ENCODE results near the gene RBBP5. TPM values are rescaled to one million over a fixed set of nuclear protein-coding genes. Genes with fewer than 3 reads are reported as not detected.

Gene RBBP5
- total RNA-seq, 4 donors from 2014 or later, result 12.8 to 21.5 (median 19.0) TPM

DNA sequence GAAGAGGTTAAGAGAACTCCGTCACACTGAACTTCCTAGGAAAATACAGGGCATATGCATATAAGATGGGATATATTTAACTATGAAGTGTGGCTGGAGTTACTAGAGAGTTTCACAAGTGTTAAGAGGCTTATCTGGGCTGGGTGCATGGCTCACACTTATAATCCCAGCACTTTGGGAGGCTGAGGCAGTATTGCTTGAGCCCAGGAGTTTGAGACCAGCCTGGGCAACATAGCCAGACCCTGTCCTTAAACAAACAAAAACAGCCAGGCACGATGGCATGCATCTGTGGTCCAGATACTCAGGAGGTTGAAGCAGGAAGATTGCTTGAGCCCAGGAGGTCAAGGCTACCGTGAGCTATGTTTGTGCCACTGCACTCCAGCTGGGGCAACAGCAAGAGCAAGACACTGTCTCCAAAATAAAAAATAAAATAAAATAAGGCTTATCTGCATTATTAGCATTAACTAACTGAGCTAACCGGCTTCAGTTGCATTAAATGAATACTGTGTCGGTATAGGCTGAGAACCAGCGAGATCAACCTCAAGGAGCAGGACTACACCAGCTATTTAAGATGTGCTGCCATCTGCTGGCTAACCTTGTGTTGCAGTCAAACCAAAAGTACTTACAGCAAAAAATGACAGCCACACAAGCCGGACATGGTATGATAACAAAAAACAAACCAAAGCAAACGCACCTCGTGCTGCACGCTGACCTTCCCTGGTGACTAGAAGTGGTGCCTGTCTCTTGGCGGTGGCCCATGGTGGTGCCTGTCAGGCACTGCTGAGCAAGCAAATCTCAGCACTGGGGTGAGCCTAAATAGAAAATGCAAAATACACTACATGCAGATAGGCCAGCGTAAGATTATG is 19.7 kb upstream of the RBBP5 start:
- H3K36me3 ChIP-seq, result peaks cover 7% of the 10 kb centered on the region
- H3K27ac ChIP-seq, result no peak overlapping the region
- H3K4me1 ChIP-seq, result peaks cover 7% of the 10 kb centered on the region
- no peaks in the 10 kb centered on the region for H3K9me3 ChIP-seq
- TF ChIP-seq POLR2AphosphoS5 (IDR thresholded peaks at IDR 0.05), result no peak
- TF ChIP-seq, protein P1, sequence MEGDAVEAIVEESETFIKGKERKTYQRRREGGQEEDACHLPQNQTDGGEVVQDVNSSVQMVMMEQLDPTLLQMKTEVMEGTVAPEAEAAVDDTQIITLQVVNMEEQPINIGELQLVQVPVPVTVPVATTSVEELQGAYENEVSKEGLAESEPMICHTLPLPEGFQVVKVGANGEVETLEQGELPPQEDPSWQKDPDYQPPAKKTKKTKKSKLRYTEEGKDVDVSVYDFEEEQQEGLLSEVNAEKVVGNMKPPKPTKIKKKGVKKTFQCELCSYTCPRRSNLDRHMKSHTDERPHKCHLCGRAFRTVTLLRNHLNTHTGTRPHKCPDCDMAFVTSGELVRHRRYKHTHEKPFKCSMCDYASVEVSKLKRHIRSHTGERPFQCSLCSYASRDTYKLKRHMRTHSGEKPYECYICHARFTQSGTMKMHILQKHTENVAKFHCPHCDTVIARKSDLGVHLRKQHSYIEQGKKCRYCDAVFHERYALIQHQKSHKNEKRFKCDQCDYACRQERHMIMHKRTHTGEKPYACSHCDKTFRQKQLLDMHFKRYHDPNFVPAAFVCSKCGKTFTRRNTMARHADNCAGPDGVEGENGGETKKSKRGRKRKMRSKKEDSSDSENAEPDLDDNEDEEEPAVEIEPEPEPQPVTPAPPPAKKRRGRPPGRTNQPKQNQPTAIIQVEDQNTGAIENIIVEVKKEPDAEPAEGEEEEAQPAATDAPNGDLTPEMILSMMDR (IDR thresholded peaks at IDR 0.05), result peak; percentile 60 to 82
- TF ChIP-seq POLR2A (IDR thresholded peaks at IDR 0.05), result no peak
- TF ChIP-seq EP300 (IDR thresholded peaks at IDR 0.05), result no peak
- DNase-seq (ENCODE audit: low spot score in 2 of 2), result peak; percentile 80 to 87
- H3K4me3 ChIP-seq, result no peak overlapping the region
- WGBS, result 19% methylated on average over 12 of the region's 12 CpGs
- H3K27me3 ChIP-seq, result no peaks in the 10 kb centered on the region

DNA sequence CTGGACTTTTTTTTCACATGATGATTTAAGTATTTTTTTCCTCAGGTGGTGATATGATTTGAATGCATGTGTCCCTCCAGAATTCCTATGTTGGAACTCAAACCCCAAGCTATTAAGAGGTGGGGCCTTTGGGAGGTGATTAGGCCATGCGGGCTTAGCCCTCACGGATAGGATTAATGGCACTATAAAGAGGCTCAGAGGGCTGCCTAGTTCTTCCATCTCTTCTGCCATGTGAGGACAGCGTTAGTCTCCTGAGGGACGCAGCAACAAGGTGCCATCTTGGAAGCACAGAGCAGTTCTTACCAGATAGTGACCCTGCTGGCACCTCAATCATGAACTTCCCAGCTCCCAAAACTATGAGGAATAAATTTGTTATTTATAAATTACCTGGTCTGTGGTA is 18.3 kb upstream of the RBBP5 start:
- Histone ChIP-seq H3K27me3 (no peaks in the 10 kb centered on the region), H3K27ac (no peak overlapping the region), H3K9me3 (no peaks in the 10 kb centered on the region), H3K36me3 (no peaks in the 10 kb centered on the region), H3K4me1 (peaks cover 7% of the 10 kb centered on the region), H3K4me3 (no peak overlapping the region)
- DNase-seq (ENCODE audit: low spot score in 2 of 2), result no peak
- no peak for TF ChIP-seq POLR2AphosphoS5 (IDR thresholded peaks at IDR 0.05)
- TF ChIP-seq, protein P1 (IDR thresholded peaks at IDR 0.05), result no peak
- TF ChIP-seq EP300 (IDR thresholded peaks at IDR 0.05), result no peak
- no peak for TF ChIP-seq POLR2A (IDR thresholded peaks at IDR 0.05)
- WGBS, result 83% methylated on average over 4 of the region's 4 CpGs

DNA sequence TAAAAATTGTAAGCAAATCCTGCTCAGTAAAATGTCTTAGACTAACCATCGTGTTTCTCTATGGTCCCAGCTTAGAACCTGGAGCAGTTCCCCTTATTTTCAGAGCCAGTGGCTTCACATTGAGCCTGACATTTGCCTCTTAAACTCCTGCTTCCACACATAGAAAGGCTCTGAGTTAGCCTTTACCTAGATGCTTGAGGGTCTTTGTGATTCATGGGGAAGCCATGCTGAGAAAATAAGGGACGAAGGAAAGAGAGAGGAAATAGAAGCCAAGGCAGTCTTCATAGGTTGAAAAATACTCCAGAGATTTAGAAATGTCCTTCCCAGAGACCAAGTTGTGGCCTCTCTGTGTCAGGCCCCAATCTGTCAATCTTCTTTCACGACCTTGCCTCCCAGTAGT is 16.1 kb upstream of the RBBP5 start:
- no peak overlapping the region for H3K27ac ChIP-seq
- H3K36me3 ChIP-seq, result no peaks in the 10 kb centered on the region
- 83% methylated on average over 3 of the region's 3 CpGs for WGBS
- peaks cover 7% of the 10 kb centered on the region for H3K4me1 ChIP-seq
- no peaks in the 10 kb centered on the region for H3K9me3 ChIP-seq
- no peak for DNase-seq (ENCODE audit: low spot score in 2 of 2)
- TF ChIP-seq EP300 (IDR thresholded peaks at IDR 0.05), result no peak
- no peak for TF ChIP-seq POLR2A (IDR thresholded peaks at IDR 0.05)
- no peak for TF ChIP-seq POLR2AphosphoS5 (IDR thresholded peaks at IDR 0.05)
- TF ChIP-seq, protein P1 (IDR thresholded peaks at IDR 0.05), result no peak
- H3K27me3 ChIP-seq, result no peaks in the 10 kb centered on the region
- H3K4me3 ChIP-seq, result no peak overlapping the region

DNA sequence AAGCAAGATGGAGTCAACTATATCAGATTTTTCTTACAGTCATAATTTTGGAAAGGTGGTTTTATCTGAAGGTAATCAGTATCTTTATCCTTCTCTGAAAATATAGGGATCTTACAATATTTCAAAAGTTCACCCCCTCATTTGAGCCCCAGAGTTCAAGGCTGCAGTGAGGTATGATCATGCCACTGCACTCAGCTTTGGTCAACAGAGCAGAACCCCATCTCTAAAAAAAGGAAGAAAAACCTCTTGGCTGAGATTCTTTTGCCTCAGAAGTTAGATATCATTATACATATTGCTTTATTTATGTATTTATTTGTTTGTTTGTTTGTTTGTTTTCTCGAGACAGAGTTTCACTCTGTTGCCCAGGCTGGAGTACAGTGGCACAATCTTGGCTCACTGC is 11.5 kb upstream of the RBBP5 start:
- Histone ChIP-seq H3K27me3 (no peaks in the 10 kb centered on the region), H3K4me1 (no peaks in the 10 kb centered on the region), H3K36me3 (no peaks in the 10 kb centered on the region), H3K9me3 (no peaks in the 10 kb centered on the region), H3K4me3 (no peak overlapping the region), H3K27ac (no peak overlapping the region)
- no peak for DNase-seq (ENCODE audit: low spot score in 2 of 2)
- TF ChIP-seq POLR2AphosphoS5 (IDR thresholded peaks at IDR 0.05) (no peak), POLR2A (IDR thresholded peaks at IDR 0.05) (no peak), EP300 (IDR thresholded peaks at IDR 0.05) (no peak)
- TF ChIP-seq, protein P1 (IDR thresholded peaks at IDR 0.05), result no peak
- WGBS, result 90% methylated on average over 1 of the region's 1 CpG

DNA sequence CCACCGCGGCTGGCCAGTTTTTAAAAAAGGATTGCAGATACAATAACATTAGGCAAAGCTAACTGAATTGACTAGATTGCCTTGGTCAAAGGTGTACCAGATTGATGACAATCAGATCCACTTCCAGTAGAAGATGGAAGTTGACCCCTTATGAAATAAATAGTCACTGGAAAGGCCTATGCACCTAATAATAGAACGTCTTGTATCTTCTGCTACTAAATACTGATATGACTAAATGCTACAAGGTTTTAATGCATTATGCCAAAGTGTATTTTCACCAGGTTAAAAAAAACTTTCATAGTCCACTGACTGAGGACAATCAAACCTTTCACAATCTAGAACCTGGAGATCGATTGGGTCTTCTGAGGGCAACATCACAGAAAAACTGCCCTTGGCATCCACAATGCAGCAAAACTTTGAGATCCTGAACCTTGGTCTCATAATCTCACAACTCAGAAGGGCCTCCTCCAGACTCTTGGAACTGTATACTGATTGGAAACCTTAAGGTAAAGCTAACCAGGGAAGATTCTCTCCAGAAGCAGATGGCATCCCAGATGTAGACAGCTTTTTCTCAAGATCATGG is 7.8 kb upstream of the RBBP5 start:
- H3K27me3 ChIP-seq, result no peaks in the 10 kb centered on the region
- no peaks in the 10 kb centered on the region for H3K36me3 ChIP-seq
- no peaks in the 10 kb centered on the region for H3K4me1 ChIP-seq
- no peak overlapping the region for H3K27ac ChIP-seq
- no peak for TF ChIP-seq POLR2AphosphoS5 (IDR thresholded peaks at IDR 0.05)
- TF ChIP-seq POLR2A (IDR thresholded peaks at IDR 0.05), result no peak
- TF ChIP-seq, protein P1 (IDR thresholded peaks at IDR 0.05), result no peak
- TF ChIP-seq EP300 (IDR thresholded peaks at IDR 0.05), result no peak
- no peaks in the 10 kb centered on the region for H3K9me3 ChIP-seq
- H3K4me3 ChIP-seq, result no peak overlapping the region
- no peak for DNase-seq (ENCODE audit: low spot score in 2 of 2)
- whole genome bisulfite sequencing, result 93% methylated on average over 4 of the region's 4 CpGs
